Activated CD8-positive, alpha-beta T cell treated with anti-CD3 and anti-CD28 coated beads for 36 hours (primary cell): ENCODE results near the gene PSMD3. TPM values are rescaled to one million over a fixed set of nuclear protein-coding genes. Genes with fewer than 3 reads are reported as not detected.
"Not testable (repeated sequence)": the region's sequence is repeated elsewhere in the genome, so short reads cannot be mapped to it uniquely, and the experiment has no call there.

Source experiments
- ATAC-seq: fragments of 200-7000 bp; cut with Tn5 transposase; one replicate; pipeline ENCODE4 v1.10.0; 2021; ENCODE audit warnings: mild to moderate bottlenecking, moderate library complexity
- CTCF ChIA-PET: fragments of 350-600 bp; sonication (Branson Sonifier 250); formaldehyde crosslinking; loops from one replicate; lab custom pipeline; 2021; ENCODE audit warnings: antibody characterized with exemption; lab: Charles Lee
- POLR2A ChIA-PET: fragments of 350-600 bp; sonication (Branson Sonifier 250); formaldehyde crosslinking; loops from one replicate; lab custom pipeline; 2021; ENCODE audit warnings: antibody characterized with exemption; lab: Charles Lee
- DNase-seq: peaks from one replicate; pipeline ENCODE4 v3.0.0-alpha.2; 2020
- H3K27ac Mint-ChIP-seq: one replicate; pipeline ENCODE4 v1.8.0; 2021; ENCODE audit warnings: mild to moderate bottlenecking, mixed read lengths
- H3K27me3 Mint-ChIP-seq: one replicate; pipeline ENCODE4 v1.8.0; 2021; ENCODE audit warnings: mixed read lengths
- H3K36me3 Mint-ChIP-seq: one replicate; pipeline ENCODE4 v1.8.0; 2021; ENCODE audit warnings: low read depth, mixed read lengths
- H3K4me1 Mint-ChIP-seq: one replicate; pipeline ENCODE4 v1.8.0; 2021; ENCODE audit warnings: low read depth, mixed read lengths
- H3K4me3 Mint-ChIP-seq: one replicate; pipeline ENCODE4 v1.8.0; 2021; ENCODE audit warnings: mild to moderate bottlenecking, moderate library complexity, mixed read lengths
- H3K9me3 Mint-ChIP-seq: one replicate; pipeline ENCODE4 v1.8.0; 2021; ENCODE audit warnings: mixed read lengths
- CTCF ChIP-seq: fragments of 200-600 bp; IDR thresholded peaks from one replicate; pipeline ENCODE4 v1.8.0; 2022; ENCODE audit warnings: antibody characterized with exemption, mild to moderate bottlenecking
- intact Hi-C: fragments of 100-400 bp; cut with micrococcal nuclease; formaldehyde crosslinking; loops from one replicate; pipeline ENCODE4 v1.10.0; 2022
- total RNA-seq, 2 experiments: library from RNA; stranded (reverse); gene quantifications; one replicate each; pipeline ENCODE4 v1.2.3, GENCODE V29; 2021

Gene PSMD3
- total RNA-seq, 2 experiments from 2014 or later = 149 to 153 TPM

DNA sequence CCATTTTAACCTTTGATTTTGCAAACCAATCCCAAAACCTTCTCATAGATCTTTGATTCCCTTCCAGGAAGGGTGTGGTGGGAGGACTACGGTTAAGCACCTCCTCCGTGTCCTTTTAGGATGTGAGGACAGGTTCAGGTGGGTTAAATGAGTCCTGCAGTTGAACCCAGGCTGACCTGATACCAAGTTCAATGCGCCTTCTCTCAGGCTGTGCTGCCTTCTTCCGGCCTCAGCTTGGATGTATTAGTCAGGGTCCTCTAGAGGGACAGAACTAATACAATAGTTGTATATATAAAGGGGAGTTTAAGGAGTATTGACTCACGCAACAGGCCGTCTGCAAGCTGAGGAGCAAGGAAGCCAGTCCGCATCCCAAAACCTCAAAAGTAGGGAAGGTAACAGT lies 24.1 kb downstream of the PSMD3 start:
- CTCF ChIA-PET = interaction anchor here (0.7 to 2.0 kb wide), 6 partner anchors 8 to 71 kb away, joined by 3 to 7 read pairs (median 4); partner anchors contain the start of gene CSF3
- Mint-ChIP-seq H3K36me3 (no peaks in the 10 kb centered on the region), H3K27me3 (no peaks in the 10 kb centered on the region), H3K27ac (no peak overlapping the region), H3K4me1 (no peaks in the 10 kb centered on the region), H3K9me3 (no peaks in the 10 kb centered on the region), H3K4me3 (no peak overlapping the region)
- no peak for DNase-seq
- intact Hi-C loops = no loop called here
- TF ChIP-seq CTCF = no peak
- POLR2A ChIA-PET = no interaction called here
- no peak for ATAC-seq

GRCh38 chr17:40005520-40005919 lies 24.9 kb downstream of the PSMD3 start:
- H3K9me3 Mint-ChIP-seq = no peaks in the 10 kb centered on the region
- ChIA-PET POLR2A (interaction anchor here (0.6 kb wide), 1 partner anchor 11 kb away, joined by 3 read pairs; no protein-coding TSS in a partner anchor), CTCF (interaction anchor here (0.9 to 2.0 kb wide), 5 partner anchors 8 to 70 kb away, joined by 3 to 7 read pairs (median 4); partner anchors contain the start of gene CSF3)
- H3K4me1 Mint-ChIP-seq = peaks cover 6% of the 10 kb centered on the region
- H3K4me3 Mint-ChIP-seq = no peak overlapping the region
- no peak for ATAC-seq
- no peaks in the 10 kb centered on the region for H3K36me3 Mint-ChIP-seq
- intact Hi-C loops = no loop called here
- no peak for TF ChIP-seq CTCF
- no peak overlapping the region for H3K27ac Mint-ChIP-seq
- no peaks in the 10 kb centered on the region for H3K27me3 Mint-ChIP-seq
- DNase-seq = no peak

DNA sequence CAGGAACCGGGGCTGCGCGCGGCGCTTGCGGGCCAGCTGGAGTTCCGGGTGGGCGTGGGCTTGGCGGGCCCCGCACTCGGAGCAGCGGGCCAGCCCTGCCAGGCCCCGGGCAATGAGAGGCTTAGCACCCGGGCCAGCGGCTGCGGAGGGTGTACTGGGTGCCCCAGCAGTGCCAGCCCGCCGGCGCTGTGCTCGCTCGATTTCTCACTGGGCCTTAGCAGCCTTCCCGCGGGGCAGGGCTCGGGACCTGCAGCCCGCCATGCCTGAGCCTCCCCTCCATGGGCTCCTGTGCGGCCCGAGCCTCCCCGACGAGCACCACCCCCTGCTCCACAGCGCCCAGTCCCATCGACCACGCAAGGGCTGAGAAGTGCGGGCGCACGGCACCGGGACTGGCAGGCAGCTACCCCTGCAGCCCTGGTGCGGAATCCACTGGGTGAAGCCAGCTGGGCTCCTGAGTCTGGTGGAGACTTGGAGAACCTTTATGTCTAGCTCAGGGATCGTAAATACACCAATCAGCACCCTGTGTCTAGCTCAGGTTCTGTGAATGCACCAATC lies 30.4 kb downstream of the PSMD3 start:
- H3K9me3 Mint-ChIP-seq, ATAC-seq, H3K4me3 Mint-ChIP-seq, H3K4me1 Mint-ChIP-seq, H3K27me3 Mint-ChIP-seq, DNase-seq, H3K36me3 Mint-ChIP-seq, intact Hi-C loops, H3K27ac Mint-ChIP-seq: not testable (repeated sequence)
- ChIA-PET CTCF (interaction anchor here (1.2 to 6.9 kb wide), 7 partner anchors 15 to 389 kb away, joined by 3 to 79 read pairs (median 27); no protein-coding TSS in a partner anchor), POLR2A (interaction anchor here (1.8 kb wide), 1 partner anchor 13 kb away, joined by 5 read pairs; no protein-coding TSS in a partner anchor)

GRCh38 chr17:40012017-40012647 lies 31.5 kb downstream of the PSMD3 start:
- H3K27ac Mint-ChIP-seq, DNase-seq, H3K36me3 Mint-ChIP-seq, intact Hi-C loops, H3K4me3 Mint-ChIP-seq, ATAC-seq, H3K9me3 Mint-ChIP-seq, H3K4me1 Mint-ChIP-seq, H3K27me3 Mint-ChIP-seq: not testable (repeated sequence)
- CTCF ChIA-PET = interaction anchor here (0.8 to 6.9 kb wide), 6 partner anchors 12 to 99 kb away, joined by 3 to 79 read pairs (median 30); partner anchors contain the start of gene PSMD3
- POLR2A ChIA-PET = interaction anchor here (1.5 to 1.8 kb wide), 2 partner anchors 14 to 16 kb away, joined by 3 to 5 read pairs; no protein-coding TSS in a partner anchor

DNA sequence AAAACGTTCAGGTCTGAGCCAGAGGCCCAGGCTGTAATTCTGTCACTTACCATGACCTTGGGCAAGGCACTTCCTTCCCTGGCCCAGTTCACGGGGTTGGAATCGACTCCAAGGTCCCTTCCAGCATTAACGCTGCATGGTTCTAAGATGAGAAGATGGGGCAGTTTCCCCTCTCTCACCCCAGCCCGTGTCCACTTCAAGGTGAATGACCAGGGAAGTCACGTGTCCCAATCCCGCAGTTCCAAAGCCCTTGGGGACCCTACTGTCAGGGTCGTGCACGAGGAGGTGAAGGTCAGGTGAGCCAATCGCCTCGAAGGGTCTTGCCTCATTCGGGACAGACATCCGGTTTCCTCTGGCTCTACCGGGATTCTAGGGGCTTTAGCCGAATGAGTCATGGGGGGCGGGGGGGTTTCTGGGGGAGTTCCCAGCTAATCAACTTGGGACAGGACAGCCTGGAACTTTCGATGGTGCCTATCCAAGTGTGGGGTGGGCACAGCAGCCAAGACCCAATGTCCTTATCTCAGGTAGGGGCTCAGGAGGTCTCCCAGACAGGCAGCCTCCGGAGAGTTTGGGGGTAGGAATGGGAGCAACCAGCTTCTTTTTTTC lies 33.9 kb downstream of the PSMD3 start:
- TF ChIP-seq CTCF = no peak
- ChIA-PET POLR2A (interaction anchor here (3.0 kb wide), 1 partner anchor 11 kb away, joined by 15 read pairs; no protein-coding TSS in a partner anchor), CTCF (interaction anchor here (1.1 to 6.9 kb wide), 14 partner anchors 12 to 177 kb away, joined by 3 to 79 read pairs (median 6); partner anchors contain the start of gene MED24)
- intact Hi-C loops = no loop called here
- H3K4me3 Mint-ChIP-seq = no peak overlapping the region
- ATAC-seq (no peak), DNase-seq (no peak)
- no peak overlapping the region for H3K27ac Mint-ChIP-seq
- H3K4me1 Mint-ChIP-seq = peaks cover 7% of the 10 kb centered on the region
- H3K9me3 Mint-ChIP-seq = no peaks in the 10 kb centered on the region
- H3K27me3 Mint-ChIP-seq = peaks cover 2% of the 10 kb centered on the region
- H3K36me3 Mint-ChIP-seq = peaks cover 4% of the 10 kb centered on the region
